Ovary (tissue), 9 donors: Measurements from ENCODE around the gene WNK2. TPM values are rescaled to one million over a fixed set of nuclear protein-coding genes. Genes with fewer than 3 reads are reported as not detected.

Experiments used
- DNase-seq, 5 donors: peaks; one replicate each; pipeline ENCODE4 v3.0.0-alpha.2; 2019 to 2020
- H3K27ac ChIP-seq, 2 donors: fragments of 200-600 bp; one replicate each; pipeline versions ENCODE4 v1.5.1 to v1.8.0; 2019 to 2022
- H3K27me3 ChIP-seq: fragments of 200-600 bp; one replicate; pipeline ENCODE4 v1.8.0; 2022
- H3K36me3 ChIP-seq: fragments of 200-600 bp; sonication (generic); one replicate; pipeline ENCODE4 v1.5.1; 2019
- H3K4me1 ChIP-seq: one replicate; pipeline ENCODE4 v1.8.1; 2013; ENCODE audit warnings: mild to moderate bottlenecking, moderate library complexity; ENCODE audit not compliant: insufficient read depth
- H3K4me3 ChIP-seq: fragments of 200-600 bp; sonication (generic); one replicate; pipeline ENCODE4 v1.5.1; 2017
- H3K9me3 ChIP-seq, 2 donors: fragments of 200-600 bp in 1 of 2; sonication (generic) in 1 of 2; one replicate each; pipeline versions ENCODE4 v1.5.1 to v1.8.1; 2013 to 2019; ENCODE audit warnings: mild to moderate bottlenecking in 1 of 2, moderate library complexity in 1 of 2
- CTCF ChIP-seq, 3 donors: fragments of 450-650 bp in 2 of 3; fragments of 200-600 bp in 1 of 3; IDR thresholded peaks; one replicate each; pipeline versions ENCODE4 v1.5.1 to v1.8.0; 2016 to 2022; ENCODE audit warnings: antibody characterized with exemption in 3 of 3, mild to moderate bottlenecking in 1 of 3
- EP300 ChIP-seq: sonication (generic); formaldehyde crosslinking; IDR thresholded peaks from one replicate; pipeline ENCODE4 v1.6.1; 2017; ENCODE audit warnings: antibody characterized with exemption
- POLR2A ChIP-seq: fragments of 450-650 bp; IDR thresholded peaks from one replicate; pipeline ENCODE4 v1.6.1; 2017; ENCODE audit warnings: antibody characterized with exemption, mild to moderate bottlenecking, moderate library complexity
- WGBS, 3 donors: extraction: QIAGEN DNeasy Blood & Tissue Kit in 1 of 3; methylation state at CpG; one replicate each; pipeline versions ENCODE4 v1.1.5 to v1.1.7; 2013 to 2017; 5-methylcytosine and 5-hydroxymethylcytosine counted together
- intact Hi-C, 4 donors: fragments of 100-400 bp; cut with DNase I; formaldehyde crosslinking; loops; one replicate each; pipeline versions ENCODE4 v1.11.0 to v1.15.1; 2022 to 2023
- polyA plus RNA-seq, 2 donors: library from polyadenylated mRNA; stranded (reverse); fragments of 200-250 nt in 1 of 2; fragments of 350-450 nt in 1 of 2; fragmentation: Illumina TruSeq in 1 of 2; extraction: RNeasy Lipid Tissue Mini Kit (QIAGEN cat#74804) in 1 of 2; gene quantifications; one replicate each; pipeline ENCODE4 v1.2.3, GENCODE V29; 2013 to 2014
- total RNA-seq, 7 donors: library from RNA; depleted of rRNA in 2 of 7; stranded (reverse); fragments of >200 nt in 2 of 7; fragmentation: NEBNext Ultra II Directional in 3 of 7; extraction: Animal tissue kit (Norgen Biotek cat#: 25700) in 3 of 7; gene quantifications; one replicate each; pipeline versions ENCODE4 v1.1.0 to v1.2.4, GENCODE V29; 2016 to 2023
- donor health status: DM: no; HTN: no; CAD: no; lungs with moderate emphysema.
- donor health status: DM: no; HTN: no; CAD: no.
- donor health status: Bipolar disorder and iron deficiency.
- donor health status: DM: yes; HTN: yes; CAD: no.
- donor health status: DM: no; HTN: no; CAD: no.
- donor health status: DM: yes; HTN: yes; CAD: no.

The WNK2 gene
- total and polyA plus RNA-seq, 9 donors: 0.53 to 24.7 (median 4.4) TPM

GRCh38 chr9:93315118-93315517 lies 131.2 kb downstream of the WNK2 start:
- no peak overlapping the region for H3K27ac ChIP-seq
- no peaks in the 10 kb centered on the region for H3K4me1 ChIP-seq
- no peaks in the 10 kb centered on the region for H3K9me3 ChIP-seq
- TF ChIP-seq CTCF (IDR thresholded peaks at IDR 0.05) (no peak), EP300 (no peak), POLR2A (no peak)
- H3K27me3 ChIP-seq: no peaks in the 10 kb centered on the region
- 94 to 95% (median 95%) methylated on average over 9 of the region's 9 CpGs for WGBS, 3 donors
- no peak for DNase-seq
- H3K36me3 ChIP-seq: no peaks in the 10 kb centered on the region
- no peak overlapping the region for H3K4me3 ChIP-seq
- intact Hi-C loops: no loop called here

GRCh38 chr9:93315960-93316359 lies 132.0 kb downstream of the WNK2 start:
- no peaks in the 10 kb centered on the region for H3K4me1 ChIP-seq
- 45 to 65% (median 46%) methylated on average over 5 of the region's 5 CpGs for WGBS, 3 donors
- intact Hi-C loops: no loop called here
- DNase-seq: no peak
- H3K36me3 ChIP-seq: no peaks in the 10 kb centered on the region
- no peak overlapping the region for H3K27ac ChIP-seq
- no peaks in the 10 kb centered on the region for H3K27me3 ChIP-seq
- no peaks in the 10 kb centered on the region for H3K9me3 ChIP-seq
- TF ChIP-seq POLR2A (no peak), CTCF (IDR thresholded peaks at IDR 0.05) (no peak), EP300 (no peak)
- H3K4me3 ChIP-seq: no peak overlapping the region

- H3K9me3 ChIP-seq: no peaks in the 10 kb centered on the region
- DNase-seq: no peak
- no peaks in the 10 kb centered on the region for H3K4me1 ChIP-seq
- H3K36me3 ChIP-seq: no peaks in the 10 kb centered on the region
- no peak overlapping the region for H3K4me3 ChIP-seq
- TF ChIP-seq POLR2A: no peak
- no peak for TF ChIP-seq CTCF (IDR thresholded peaks at IDR 0.05)
- no peak for TF ChIP-seq EP300
- no peaks in the 10 kb centered on the region for H3K27me3 ChIP-seq
- intact Hi-C loops: no loop called here
- H3K27ac ChIP-seq: no peak overlapping the region
- 80 to 90% (median 85%) methylated on average over 12 of the region's 12 CpGs for WGBS, 3 donors
Measured at GRCh38 chr9:93316726-93317494, 133.0 kb downstream of the WNK2 start.

GRCh38 chr9:93317495-93318094 lies 133.7 kb downstream of the WNK2 start:
- Histone ChIP-seq H3K4me1 (no peaks in the 10 kb centered on the region), H3K4me3 (no peak overlapping the region), H3K27ac (no peak overlapping the region), H3K27me3 (no peaks in the 10 kb centered on the region), H3K9me3 (no peaks in the 10 kb centered on the region), H3K36me3 (no peaks in the 10 kb centered on the region)
- WGBS, 3 donors: 93 to 96% (median 94%) methylated on average over 30 of the region's 30 CpGs
- intact Hi-C loops: no loop called here
- no peak for TF ChIP-seq POLR2A
- TF ChIP-seq EP300: no peak
- TF ChIP-seq CTCF (IDR thresholded peaks at IDR 0.05): no peak
- no peak for DNase-seq
